Measurements from ENCODE around the gene IGFALS.

The IGFALS gene

DNA sequence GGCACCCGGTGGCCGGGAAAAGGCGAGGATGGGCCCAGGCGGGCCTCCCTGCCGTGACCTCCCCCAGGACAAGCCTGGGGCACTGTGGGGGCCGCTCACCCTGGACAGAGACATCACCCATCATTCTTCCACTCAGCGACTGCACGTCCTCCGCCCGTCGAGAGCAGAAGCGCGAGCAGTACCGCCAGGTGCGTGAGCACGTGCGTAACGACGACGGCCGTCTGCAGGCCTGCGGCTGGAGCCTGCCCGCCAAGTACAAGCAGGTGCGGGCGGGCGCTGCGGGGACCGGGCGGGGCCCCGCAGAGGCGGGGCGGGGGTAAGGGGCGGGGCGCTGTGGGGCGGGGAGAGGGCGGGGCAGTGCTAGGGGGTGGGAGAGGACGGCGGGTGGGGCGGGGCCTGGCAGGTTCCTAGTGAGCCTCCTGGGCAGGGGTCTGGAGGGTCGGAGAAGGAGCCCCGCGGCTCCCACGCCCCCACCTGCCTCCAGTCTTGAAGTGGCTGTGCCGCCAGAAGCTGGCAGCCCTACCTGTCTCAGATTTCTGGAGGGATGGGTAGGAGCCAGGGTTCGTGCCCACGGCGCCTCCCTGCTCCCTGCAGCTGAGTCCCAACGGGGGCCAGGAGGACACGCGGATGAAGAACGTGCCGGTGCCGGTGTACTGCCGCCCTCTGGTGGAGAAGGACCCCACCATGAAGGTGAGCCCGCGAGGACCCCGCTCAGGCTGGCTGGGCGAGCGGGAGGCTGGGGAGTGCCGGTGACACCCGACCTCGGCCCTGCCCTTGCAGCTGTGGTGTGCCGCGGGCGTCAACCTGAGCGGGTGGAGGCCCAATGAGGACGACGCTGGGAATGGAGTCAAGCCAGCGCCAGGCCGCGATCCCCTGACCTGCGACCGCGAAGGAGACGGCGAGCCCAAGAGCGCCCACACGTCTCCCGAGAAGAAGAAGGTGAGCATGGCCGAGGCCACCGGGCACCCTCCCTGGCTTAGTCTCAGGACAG, 29.7 kb downstream of the IGFALS start:
- peak; percentile 13 for DNase-seq

DNA sequence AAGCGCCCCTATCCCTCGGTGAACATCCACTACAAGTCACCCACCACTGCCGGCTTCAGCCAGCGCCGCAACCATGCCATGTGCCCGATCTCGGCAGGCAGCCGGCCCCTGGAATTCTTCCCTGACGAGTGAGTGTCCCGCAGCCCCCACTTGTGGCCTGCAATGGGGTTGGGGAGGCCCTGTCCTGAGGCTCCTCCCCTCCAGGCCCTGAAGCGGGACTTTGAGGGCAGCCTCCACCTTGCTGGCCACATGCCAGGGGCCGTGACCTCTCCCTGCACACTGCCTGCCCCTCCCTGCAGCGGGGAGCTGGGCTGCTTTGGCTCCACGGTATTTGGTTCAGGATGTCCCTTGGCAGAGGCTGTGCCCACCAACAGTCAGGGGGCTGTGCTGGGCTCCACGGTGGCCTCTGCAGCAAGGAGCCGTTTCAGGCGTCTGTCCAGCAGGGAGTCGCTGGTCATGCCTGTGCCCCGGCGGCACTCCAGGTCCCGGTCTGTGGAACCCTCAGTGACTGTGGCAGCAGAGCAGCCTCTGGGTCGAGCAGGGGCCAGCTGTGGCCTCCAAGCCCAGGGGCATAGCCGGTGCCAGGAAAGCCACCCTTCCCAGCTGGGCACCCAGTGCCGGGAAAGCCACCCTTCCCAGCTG, 30.5 kb downstream of the IGFALS start:
- no peak for DNase-seq

DNA sequence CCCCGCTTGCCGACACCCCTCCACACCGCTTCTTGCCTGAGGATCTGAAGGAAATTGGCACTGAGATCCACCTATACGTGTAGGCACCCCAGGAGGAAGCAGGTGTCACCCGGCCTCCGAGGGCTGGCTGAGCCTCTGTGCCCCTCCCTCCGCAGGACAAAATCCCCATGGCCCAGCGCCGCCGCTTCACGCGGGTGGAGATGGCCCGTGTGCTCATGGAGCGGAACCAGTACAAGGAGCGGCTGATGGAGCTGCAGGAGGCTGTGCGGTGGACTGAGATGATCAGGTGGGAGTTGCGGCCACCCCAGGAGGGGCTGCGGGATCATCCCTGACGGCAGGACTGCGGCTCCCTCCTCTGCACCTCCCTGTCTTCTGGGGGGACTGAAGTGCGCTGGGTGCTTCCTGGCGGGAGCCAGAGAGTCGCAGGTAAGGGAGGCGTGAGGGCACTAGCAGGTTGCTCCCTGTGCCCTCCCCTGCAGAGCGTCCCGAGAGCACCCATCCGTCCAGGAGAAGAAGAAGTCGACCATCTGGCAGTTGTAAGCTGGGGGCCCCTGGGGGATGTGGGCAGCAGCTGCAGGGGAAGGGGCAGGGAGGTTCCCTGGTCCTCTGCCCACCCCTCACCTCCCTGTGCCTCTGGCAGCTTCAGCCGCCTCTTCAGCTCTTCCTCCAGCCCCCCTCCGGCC, 31.2 kb downstream of the IGFALS start:
- no peak for DNase-seq

DNA sequence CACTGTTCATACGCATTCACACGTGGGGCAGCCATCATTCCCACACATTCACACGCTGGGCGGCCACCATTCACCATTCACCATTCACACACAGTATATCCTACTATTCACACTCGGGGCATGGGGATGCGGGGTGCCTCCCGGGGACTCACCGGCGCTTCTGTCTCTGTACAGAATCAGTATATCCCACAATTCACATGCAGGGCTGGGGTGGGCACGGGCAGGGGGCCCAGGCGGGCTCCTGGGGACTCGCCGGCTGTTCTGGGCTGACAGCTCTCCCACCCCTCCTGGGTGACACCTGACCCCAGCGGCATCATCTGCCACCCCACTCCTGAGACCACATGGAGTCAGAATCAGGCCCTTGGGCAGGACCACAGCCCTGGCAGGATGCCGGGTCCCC, 31.8 kb downstream of the IGFALS start:
- DNase-seq, result no peak

DNA sequence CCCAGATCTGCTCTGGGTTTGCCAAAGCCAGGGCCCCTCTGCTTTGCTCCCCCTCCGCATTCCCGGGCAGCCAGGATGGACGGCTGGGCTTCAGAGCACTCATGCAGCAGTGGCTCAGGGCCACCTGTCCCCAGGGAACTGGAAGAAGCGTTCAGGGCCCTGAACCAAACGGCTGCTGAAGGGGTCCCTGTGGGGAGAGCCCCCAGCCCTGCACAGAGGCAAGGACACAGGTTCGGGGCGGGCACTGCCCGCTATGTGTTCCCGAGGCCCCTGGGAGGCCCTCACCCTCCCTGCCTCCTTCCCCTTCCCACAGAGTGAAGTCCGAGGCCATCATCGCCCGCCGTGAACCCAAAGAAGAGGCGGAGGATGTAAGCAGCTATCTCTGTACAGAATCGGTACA, 32.6 kb downstream of the IGFALS start:
- no peak for DNase-seq

DNA sequence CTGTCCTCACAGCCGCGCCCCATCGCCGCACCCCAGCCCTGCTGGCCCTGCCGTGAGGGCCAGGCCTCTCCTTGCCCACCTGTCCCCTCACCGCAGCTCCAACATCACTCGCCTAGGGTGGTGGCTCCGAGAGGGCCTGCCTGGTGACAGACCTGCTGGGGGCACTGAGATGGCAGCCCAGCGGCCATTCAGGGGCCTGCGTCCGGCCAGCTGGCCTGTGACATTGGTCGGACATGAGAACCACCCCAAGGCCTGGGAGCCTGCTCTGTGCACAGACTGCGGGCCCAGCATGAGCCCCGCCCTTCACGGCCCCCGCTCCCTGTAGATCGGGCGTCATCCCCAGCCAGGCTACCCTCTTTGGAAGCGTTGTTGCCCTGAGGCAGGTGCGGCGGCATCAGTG, 34.0 kb downstream of the IGFALS start:
- DNase-seq, result no peak

DNA sequence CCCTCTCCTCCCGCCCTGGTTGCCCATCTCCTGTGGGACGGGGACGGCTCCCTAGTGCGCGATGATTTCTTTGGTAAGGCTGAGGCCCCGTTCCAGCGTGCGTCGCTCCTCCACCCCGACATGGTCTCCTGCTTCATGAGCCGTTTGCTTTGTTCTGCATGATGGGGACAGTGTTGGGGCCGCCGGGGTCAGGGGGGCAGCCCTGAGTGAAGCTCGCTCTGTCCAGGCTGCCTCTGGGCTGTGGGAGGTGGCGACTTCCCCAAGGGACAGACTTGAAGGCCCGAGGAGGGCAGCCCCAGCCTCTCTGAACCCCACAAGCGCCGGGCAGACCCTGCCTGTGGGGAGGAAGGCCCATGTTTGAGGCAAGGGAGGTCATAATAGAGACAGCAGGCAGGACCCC, 34.6 kb downstream of the IGFALS start:
- DNase-seq, result no peak

DNA sequence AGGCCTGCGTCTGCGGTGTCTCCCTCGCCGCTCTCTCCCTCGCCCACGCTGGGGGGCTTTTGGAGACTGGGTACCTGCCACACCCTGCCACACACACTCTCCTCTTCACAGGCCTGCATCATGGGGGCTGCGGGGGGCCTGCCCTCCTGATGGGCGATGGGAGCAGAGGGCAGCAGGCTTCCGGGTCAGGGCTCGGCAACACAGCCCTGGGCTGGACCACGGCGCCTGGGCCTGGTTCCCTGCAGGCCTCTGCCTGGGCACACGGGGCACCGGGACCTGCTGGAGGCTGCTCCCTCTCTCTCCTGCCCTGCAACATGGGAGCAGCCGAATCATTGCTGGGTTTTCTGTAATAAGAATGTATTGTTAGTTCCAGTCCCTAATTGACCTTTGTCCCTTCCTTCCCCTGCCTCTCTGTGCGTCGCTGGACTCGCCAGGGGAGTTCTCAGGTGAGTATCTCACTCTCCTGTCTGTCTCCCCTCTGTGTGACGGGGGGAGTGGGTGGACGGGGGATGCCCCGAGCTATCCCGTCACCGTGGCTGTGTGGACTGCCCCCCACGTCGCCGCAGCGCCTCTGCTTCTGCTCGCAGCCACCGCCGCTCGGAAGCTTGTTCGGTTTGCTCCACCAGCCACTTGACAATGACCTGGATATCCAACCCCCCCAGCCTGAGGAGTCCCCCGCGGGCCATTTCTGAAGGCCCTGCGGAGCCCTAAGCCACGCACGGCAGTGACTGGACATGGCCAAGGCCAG, 35.6 kb downstream of the IGFALS start:
- no peak for DNase-seq

DNA sequence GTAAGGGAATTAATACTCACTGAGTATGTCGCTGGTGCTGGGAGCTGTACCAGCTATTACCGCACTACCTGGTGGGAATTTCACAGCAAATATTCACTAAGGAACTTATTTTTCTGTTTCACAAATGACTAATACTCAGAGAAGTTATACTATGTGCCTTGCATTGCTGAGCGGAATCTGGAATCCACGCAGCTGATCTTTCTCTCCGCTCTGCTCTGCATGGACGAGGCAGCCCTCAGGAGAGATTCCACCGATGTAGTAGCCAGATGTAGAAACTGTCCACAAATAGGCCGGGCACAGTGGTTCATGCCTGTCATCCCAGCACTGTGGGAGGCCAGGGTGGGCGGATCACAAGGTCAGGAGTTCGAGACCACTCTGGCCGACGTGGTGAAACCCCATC, 39.3 kb downstream of the IGFALS start:
- DNase-seq, result no peak

DNA sequence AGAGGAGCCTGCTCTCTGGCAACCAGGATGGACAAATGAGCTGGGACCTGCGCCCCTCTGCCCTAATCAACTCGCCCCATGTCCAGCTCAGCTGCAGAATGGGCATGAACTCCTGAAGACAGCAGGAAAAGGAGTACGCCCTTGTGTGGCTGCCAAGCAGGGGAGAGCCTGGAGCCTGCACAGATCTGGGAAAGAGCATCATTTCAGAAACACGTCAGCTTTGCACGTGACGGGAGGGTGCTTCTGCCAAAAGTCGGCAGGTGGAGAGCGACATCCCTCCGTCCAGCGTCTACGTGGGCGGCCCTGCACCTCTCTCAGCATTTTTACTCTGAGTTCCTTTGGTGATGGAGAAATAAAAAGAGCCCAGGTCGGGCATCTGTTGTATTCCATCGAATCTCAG, 40.7 kb downstream of the IGFALS start:
- no peak for DNase-seq

DNA sequence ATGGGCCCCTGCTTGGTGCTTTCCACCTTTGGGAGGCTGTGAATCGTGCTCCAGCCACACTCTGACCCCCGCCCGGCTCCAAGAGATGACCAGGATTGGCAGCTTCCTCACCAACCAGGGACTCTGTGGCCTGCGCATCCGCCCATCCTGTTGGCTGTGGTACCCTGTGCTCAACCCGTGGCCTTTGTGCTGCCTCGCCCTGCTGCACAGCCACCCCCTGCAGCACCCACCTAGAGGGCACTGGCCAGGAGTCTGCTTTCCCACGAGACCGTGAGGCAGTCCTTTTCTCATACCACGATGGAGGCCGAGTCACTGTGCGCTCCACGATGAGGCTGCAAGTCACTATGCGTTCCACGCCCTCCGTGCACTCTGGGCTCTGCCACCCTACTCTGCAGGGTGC, 41.6 kb downstream of the IGFALS start:
- DNase-seq, result no peak

DNA sequence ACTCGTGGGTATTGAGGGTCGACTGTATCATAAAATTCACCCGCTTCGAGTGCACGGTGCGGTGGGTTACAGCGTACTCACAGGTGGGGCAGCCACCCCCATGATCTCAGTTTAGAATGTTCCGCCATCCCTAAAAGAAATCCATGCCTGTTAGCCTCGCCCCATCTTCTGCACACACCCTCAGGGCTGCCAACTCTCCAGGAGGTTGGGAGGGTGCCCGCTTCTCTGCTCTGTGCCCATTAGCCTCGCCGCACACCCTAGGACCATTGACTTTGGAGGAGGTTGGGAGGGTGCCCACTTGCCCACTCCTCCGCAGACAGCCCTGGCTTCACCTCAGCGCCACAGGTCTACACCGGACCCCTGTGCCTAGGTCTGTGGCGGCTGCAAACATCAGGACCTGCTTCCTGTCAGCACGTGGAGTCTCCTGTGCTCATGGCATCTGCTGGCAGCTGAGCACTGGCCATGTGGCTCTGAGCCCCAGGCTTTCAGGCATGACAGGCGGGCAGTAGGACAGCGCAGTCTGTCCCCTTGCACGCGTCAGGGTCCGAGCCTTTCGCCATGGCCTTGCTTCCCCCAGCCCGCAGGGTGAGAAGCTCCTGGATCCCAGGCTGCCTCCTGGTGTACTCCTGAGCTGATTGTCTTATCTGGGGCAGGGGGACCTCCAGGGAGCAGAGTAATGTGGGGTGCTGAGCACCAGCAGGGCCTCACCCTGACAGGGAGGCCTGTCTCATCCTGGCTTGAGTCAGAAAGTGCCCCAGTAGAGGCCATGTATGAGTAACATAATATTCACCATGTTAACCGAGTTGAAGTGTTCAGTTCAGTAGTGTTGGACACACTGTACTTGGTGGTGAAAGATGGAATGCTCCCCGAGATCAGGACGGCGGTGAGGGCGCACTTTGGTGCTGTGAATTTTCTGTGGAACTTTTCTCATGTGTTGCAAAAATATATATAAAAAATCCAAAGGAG, 44.1 kb downstream of the IGFALS start:
- DNase-seq, result no peak

DNA sequence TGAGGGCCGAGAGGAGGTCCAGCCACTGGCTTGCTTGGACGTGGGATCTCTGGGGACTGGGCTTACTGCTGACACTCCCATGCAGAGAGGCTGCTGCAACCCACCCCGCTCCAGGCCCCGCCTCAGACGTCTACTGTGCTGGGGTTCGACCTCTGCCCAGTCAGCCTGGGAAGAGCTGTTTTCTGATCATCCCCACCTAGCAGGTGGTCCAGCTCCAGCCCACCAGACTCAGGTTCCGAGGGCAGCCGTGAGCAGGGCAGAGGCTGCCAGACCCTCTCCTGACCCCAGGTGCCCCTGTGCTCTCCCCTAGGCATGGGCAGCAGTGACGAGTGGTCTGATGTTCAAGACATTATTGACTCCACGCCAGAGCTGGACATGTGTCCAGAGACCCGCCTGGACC, 45.6 kb downstream of the IGFALS start:
- DNase-seq, result no peak

DNA sequence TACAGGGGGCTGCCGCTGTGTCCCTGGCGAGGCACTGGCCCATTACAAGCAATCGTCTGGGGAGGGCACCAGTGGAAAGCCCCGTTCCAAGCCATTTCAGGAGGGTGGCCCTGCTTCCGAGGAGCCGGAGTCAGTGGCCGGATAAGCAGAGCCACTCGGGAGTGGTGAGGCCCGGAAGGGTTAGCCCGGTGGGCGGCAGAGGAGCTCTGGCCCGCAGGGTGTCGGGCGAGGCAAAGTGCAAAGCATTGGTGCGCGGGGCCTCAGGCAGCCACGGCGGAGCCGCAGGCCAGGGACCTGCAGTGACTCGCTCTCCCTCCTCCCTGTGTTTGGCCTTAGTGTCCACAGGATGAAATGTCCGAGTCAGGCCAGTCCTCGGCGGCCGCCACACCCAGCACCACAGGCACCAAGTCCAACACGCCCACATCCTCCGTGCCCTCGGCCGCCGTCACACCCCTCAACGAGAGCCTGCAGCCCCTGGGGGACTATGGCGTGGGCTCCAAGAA, 46.8 kb downstream of the IGFALS start:
- DNase-seq, result no peak

DNA sequence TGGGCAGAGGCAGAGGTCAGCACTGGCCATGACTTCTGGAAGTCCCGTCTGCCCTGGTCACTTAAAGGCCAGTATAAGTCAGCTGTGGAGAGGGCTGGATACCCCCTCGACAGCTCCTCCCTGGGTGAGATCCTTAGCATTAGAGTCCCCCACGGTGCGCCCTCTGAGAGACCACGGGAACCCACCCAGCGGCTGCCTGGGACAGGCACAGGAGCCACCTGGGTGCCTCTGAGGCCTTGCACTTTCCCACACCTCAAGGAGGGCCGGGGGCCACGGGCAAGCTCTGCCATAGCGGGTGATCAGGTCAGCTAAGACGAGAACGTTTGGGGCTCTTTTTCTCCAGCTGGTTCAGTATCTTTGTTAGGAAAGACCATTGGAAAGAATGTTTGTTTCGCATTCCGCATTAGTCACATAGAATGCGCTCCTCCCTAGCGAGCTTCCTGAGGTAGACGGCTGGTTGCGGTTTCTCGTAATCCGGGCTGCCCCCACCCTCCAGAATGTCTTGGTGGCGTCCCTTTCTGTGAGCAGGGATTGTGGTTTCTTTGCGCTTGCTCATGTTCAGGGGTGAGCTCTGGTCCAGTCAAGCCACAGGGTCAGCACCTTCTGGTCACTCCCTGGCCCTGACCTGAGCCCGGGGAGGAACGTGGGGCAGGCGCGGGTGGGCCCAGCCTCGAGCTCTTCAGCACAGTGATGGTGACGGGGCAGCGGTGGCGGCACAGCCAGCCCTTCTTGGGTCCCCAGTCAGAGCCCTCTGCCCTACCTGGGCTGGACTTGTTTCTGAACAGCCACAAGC, 47.4 kb downstream of the IGFALS start:
- DNase-seq, result no peak

DNA sequence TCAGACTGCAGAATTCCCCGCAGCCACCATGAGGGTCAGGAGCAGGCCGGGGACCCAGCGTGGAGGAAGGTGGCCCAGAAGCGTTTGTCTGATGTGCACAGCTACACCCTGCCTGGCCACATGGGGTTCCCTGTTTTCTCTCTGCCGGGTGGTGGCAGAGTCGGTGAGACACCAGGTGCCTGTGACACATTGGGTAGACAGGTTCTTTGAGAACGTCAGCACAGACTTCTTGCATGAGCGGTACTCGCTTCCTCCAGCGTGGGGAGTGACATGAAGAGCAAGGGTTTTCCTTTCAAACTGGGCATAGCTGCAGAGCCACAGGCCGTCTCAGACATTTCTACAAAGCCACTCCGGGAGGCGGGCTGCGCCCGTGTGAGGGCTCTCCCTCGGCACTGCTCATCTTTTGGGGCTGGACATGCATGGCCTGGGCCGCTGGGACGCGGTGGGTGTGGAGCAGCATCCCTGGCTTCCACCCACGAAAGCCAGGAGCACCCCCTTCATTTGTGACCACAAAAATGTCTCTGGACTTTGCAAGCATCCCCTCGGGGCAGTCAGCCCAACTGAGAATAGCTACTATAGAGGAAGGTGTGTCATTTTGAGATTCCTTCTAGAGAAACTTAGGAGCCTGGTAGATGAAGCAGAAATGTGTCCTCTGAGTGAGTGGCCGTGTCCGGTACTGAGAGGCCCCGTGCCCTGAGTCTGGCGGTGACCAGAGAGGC, 48.2 kb downstream of the IGFALS start:
- DNase-seq, result no peak

DNA sequence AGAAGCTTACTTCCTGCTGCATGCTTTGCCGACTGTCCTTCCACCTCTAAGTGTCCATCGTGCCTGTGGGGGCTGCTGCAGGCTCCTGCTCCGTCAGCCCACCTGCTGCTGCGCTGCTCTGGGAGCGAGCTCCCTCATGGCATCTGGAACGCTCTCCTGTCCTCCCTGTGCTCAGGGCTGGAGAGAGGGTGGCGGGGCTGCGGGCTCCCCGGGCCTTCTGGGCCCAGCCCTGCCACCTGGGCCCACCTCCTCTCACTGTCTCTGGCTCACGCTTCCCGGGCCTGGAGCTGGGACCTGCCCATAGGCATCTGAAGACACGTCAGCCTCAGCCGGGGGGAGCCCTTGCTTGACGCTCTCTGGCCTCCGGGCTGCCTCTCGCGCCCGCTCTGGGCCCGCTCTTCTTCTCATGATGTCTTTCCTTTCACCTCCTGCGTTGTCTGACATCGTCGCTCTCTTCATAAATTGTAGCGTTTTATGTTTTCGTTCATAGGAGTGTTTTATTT, 49.1 kb downstream of the IGFALS start:
- no peak for DNase-seq

DNA sequence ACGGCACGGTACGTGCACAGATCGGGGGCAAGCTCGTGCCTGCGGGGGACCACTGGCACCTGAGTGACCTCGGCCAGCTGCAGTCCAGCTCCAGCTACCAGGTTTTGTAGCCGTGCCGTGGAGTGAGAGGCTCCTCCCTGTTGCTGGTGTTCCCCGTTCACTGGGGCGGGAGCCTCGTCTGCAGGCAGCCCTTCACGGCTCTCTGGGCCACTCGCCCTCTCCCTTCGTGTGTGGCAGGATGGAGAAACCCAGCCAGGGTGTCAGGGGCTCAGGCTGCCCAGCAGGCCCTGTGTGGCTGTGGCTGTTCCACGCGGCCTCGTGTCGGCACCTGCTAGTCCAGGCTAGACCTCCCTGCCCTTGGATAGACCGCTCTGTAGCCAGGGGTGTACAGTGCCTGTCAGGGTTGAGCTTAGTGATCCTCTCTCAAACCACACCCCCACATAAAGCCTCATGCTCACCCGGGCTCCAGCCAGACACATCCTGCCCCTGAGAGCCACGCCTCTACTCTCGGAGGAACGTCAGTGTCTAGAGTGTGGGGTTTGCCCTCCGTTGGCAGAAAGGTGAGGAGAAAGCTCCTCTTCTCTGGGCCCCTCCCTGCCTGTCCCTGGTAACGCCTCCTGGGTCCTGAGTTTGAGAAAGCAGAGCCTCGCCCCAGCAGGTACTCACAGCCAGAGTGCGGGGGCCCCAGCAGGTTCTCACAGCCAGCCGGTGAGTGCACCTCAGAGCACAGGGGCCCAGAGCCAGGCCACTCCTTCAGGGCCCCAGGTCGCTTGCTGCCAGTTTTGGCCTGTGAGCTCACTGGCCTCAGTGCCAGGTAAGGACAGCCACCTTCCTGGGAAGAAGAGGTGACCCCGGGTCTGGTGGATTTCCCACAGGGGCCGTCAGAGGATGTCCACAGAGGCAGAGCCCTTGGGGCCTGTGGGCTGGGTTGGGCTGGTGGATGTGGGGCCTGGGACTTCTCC, 49.8 kb downstream of the IGFALS start:
- no peak for DNase-seq

Measured in NCI-H1694 treated with DMSO at 0.1 percent for 48 hours (cell line).